ENCODE results near the gene CLASRP. TPM values are rescaled to one million over a fixed set of nuclear protein-coding genes. Genes with fewer than 3 reads are reported as not detected.

The CLASRP gene
- total and polyA plus RNA-seq, 2 of the 8 experiments (the other 6 are each of a cell fraction or from before 2014, with no cell fraction given) = 22.3 to 71.7 TPM

GRCh38 chr19:45094707-45095106, 55.9 kb downstream of the CLASRP start:
- ChIA-PET CTCF (ENCODE audit: partially characterized antibody) (interaction anchor here (0.6 to 1.3 kb wide), 5 partner anchors 9 to 401 kb away, joined by 3 to 4 read pairs (median 3); no protein-coding TSS in a partner anchor), POLR2A (ENCODE audit: partially characterized antibody) (interaction anchor here (0.8 to 1.9 kb wide), 6 partner anchors 8 to 20 kb away, joined by 3 to 8 read pairs (median 4); partner anchors contain the start of gene GEMIN7)
- Histone ChIP-seq H3K23ac (ENCODE audit: insufficient read length) (no peak overlapping the region), H3K4me1 (replicated peaks in 1 of 4; ENCODE audit: control insufficient read depth in 3 of 4, insufficient read depth in 4 of 4, low read length in 3 of 4) (peaks cover 6 to 36% (median 19%) of the 10 kb centered on the region in 4 experiments), H3K56ac (replicated peaks; ENCODE audit: insufficient read length, low read depth, low read length) (no peak overlapping the region), H3K4me3 (ENCODE audit: extremely low read depth in 1 of 4, insufficient read depth in 2 of 4, low read depth in 3 of 4, low read length in 4 of 4) (0 out of 8 replicates have a peak overlapping the region, but pooled peaks of 1 of the 4 experiments have one; percentile 97), H4K91ac (replicated peaks; ENCODE audit: insufficient read length, low read length) (no peak overlapping the region), H3K4ac (replicated peaks; ENCODE audit: insufficient read length, low read depth, low read length) (no peak overlapping the region), H2BK5ac (ENCODE audit: low read depth, low read length) (no peak overlapping the region), H3K18ac (ENCODE audit: extremely low read depth, low read length) (no peak overlapping the region), H3K36me3 (ENCODE audit: control insufficient read depth in 2 of 4, insufficient read depth in 4 of 4, low read length in 3 of 4) (peaks cover 3 to 13% (median 4%) of the 10 kb centered on the region in 4 experiments; a peak in 4 of 8 replicates), H3K27ac (ENCODE audit: low read depth, low read length) (no peak overlapping the region), H2BK12ac (ENCODE audit: low read depth, low read length) (no peak overlapping the region), H2AK5ac (ENCODE audit: low read depth, low read length) (no peak overlapping the region), H3K79me2 (ENCODE audit: control insufficient read depth in 1 of 2, insufficient read depth in 2 of 2, low read length in 2 of 2) (peaks cover 31 to 65% of the 10 kb centered on the region in 2 experiments), H3K23me2 (ENCODE audit: low read depth, low read length) (peaks cover 16% of the 10 kb centered on the region), H2BK15ac (ENCODE audit: low read length) (no peak overlapping the region), H3K9ac (replicated peaks in 1 of 4; ENCODE audit: extremely low read depth in 1 of 4, low read depth in 3 of 4, low read length in 3 of 4) (no peak overlapping the region; a peak in 2 of 7 replicates), H2BK120ac (replicated peaks; ENCODE audit: low read depth, low read length) (no peak overlapping the region), H4K8ac (ENCODE audit: extremely low read depth, insufficient read depth, low read length) (no peak overlapping the region), H3K27me3 (replicated peaks in 1 of 4; ENCODE audit: control insufficient read depth in 3 of 4, extremely low read depth in 1 of 4, insufficient read depth in 3 of 4, low read length in 3 of 4) (no peaks in the 10 kb centered on the region), H3K14ac (ENCODE audit: insufficient read length) (no peak overlapping the region), H3K79me1 (ENCODE audit: low read depth, low read length) (peaks cover 43% of the 10 kb centered on the region), H3K9me3 (ENCODE audit: insufficient read depth in 2 of 2, low read depth in 1 of 2, low read length in 1 of 2) (no peaks in the 10 kb centered on the region), H2BK20ac (ENCODE audit: low read length) (no peak overlapping the region), H4K5ac (ENCODE audit: insufficient read length, low read depth, low read length) (no peak overlapping the region), H3K4me2 (ENCODE audit: insufficient read depth in 1 of 2, low read depth in 2 of 2, low read length in 2 of 2) (peak overlapping the region; percentile 22 to 94; a peak in 2 of 4 replicates), H4K20me1 (replicated peaks in 1 of 2; ENCODE audit: control insufficient read depth in 1 of 2, insufficient read depth in 2 of 2, low read length in 2 of 2) (peaks cover 37 to 51% of the 10 kb centered on the region in 2 experiments), H2AFZ (ENCODE audit: low read length) (no peak overlapping the region)
- WGBS, 2 experiments (ENCODE audit: extremely low coverage in 1 of 2, insufficient coverage in 1 of 2, insufficient read length in 1 of 2, insufficient replicate concordance in 2 of 2, low coverage in 1 of 2, low lambda C conversion rate in 2 of 2, missing lambda C conversion rate in 1 of 2) = 90% methylated on average over 5 of the region's 5 CpGs; no CpG with 5 or more reads in 1 of the 2 experiments
- DNase-seq (ENCODE audit: low read depth in 1 of 2, low spot score in 2 of 2) (no peak), FAIRE-seq (no peak)
- TF ChIP-seq ATF3 (IDR thresholded peaks at IDR 0.05; ENCODE audit: insufficient read depth, low read depth, low read length) (no peak), RNF2 (IDR thresholded peaks at IDR 0.05; ENCODE audit: borderline replicate concordance, low read depth, low read length, missing control alignments, poor library complexity, severe bottlenecking) (no peak), MAFK (IDR thresholded peaks at IDR 0.05; ENCODE audit: low read depth, low read length) (no peak), SIX5 (IDR thresholded peaks at IDR 0.05; ENCODE audit: low read depth, low read length) (no peak), ASH2L (IDR thresholded peaks at IDR 0.05; ENCODE audit: low read length) (no peak)

All from H1 (cell line).